K562 (cell line): ENCODE data around the gene UVRAG. TPM values are rescaled to one million over a fixed set of nuclear protein-coding genes. Genes with fewer than 3 reads are reported as not detected.

ENCODE experiments used
- CHD7 ChIP-seq: fragments of 200-600 bp; sonication (generic); IDR thresholded peaks from one replicate; pipeline ENCODE4 v1.6.1; 2012; ENCODE audit warnings: mild to moderate bottlenecking, low read depth, low read length, inconsistent platforms
- PRDM10 ChIP-seq: fragments of 450-650 bp; IDR thresholded peaks from 2 replicates; pipeline ENCODE4 v1.6.1; 2018; ENCODE audit not compliant: partially characterized antibody
- ZNF354B ChIP-seq: fragments of 250-450 bp; sonication (Bioruptor Pico); IDR thresholded peaks from 2 replicates; pipeline ENCODE4 v1.4.0; 2020
- polyA plus RNA-seq, 8 experiments: library from polyadenylated mRNA; depleted of rRNA in 4 of 8; stranded (reverse) in 5 of 8; unstranded in 3 of 8; fragments of >200 nt; fragmentation: Nextera tagmentation in 2 of 8; fragmentation: Illumina TruSeq in 1 of 8; extraction: Ambion mirVana in 2 of 8; extraction: Trizol in 1 of 8; gene quantifications; 2 replicates each; pipeline versions ENCODE4 v1.2.1 to v1.2.3, GENCODE V29; 2011 to 2014; ENCODE audit warnings: inconsistent platforms in 1 of 8, missing spikeins in 1 of 8
- total RNA-seq, 7 experiments: library from RNA; depleted of rRNA in 6 of 7; stranded (reverse); fragments of >200 nt in 6 of 7; fragmentation: Illumina TruSeq in 2 of 7; extraction: Trizol in 2 of 7; gene quantifications; 2 replicates each; pipeline versions ENCODE4 v1.2.1 to v1.2.3, GENCODE V29; 2011 to 2021; ENCODE audit warnings: low replicate concordance in 1 of 7

Gene UVRAG
- total and polyA plus RNA-seq, 9 of the 15 experiments (the other 6 are each of a cell fraction or from before 2014, with no cell fraction given), result 3.1 to 17.8 (median 12.4) TPM

- TF ChIP-seq CHD7 (no peak), PRDM10 (no peak), ZNF354B (CRISPR knock-in tag) (no peak)
These were observed 17.2 kb upstream of the UVRAG start (continued) for GRCh38 chr11:75797792-75798191.
